ENCODE data around the gene ILDR2.

- TF ChIP-seq CTCF (conservative IDR thresholded peaks at IDR 0.05) (no peak), EZH2 (IDR thresholded peaks at IDR 0.05; ENCODE audit: low read depth) (no peak)
Measured at GRCh38 chr1:166948856-166949350, 26.4 kb downstream of the ILDR2 start.
